Tibial artery (tissue), 4 donors: Measurements from ENCODE around the gene KCND2.

ENCODE experiments used
- DNase-seq, 2 donors: peaks; one replicate each; pipeline ENCODE4 v3.0.0-alpha.2; 2019
- H3K27ac ChIP-seq, 2 donors: fragments of 200-600 bp; sonication (generic) in 1 of 2; 1 replicate in 1 of 2; 2 replicates in 1 of 2; pipeline ENCODE4 v1.5.1; 2018 to 2019; ENCODE audit warnings: mild to moderate bottlenecking in 1 of 2
- H3K27me3 ChIP-seq, 2 donors: fragments of 200-600 bp; sonication (generic) in 1 of 2; one replicate each; pipeline versions ENCODE4 v1.5.1 to v1.6.0; 2016 to 2019
- H3K36me3 ChIP-seq, 3 donors: fragments of 200-600 bp; sonication (generic) in 2 of 3; one replicate each; pipeline ENCODE4 v1.5.1; 2016 to 2019; ENCODE audit warnings: mild to moderate bottlenecking in 2 of 3
- H3K4me1 ChIP-seq, 4 donors: fragments of 200-600 bp; sonication (generic) in 2 of 4; 1 replicate in 3 of 4; 2 replicates in 1 of 4; pipeline ENCODE4 v1.5.1; 2016 to 2019
- H3K4me3 ChIP-seq, 2 donors: fragments of 200-600 bp; sonication (generic) in 1 of 2; 1 replicate in 1 of 2; 2 replicates in 1 of 2; pipeline ENCODE4 v1.5.1; 2018 to 2019; ENCODE audit warnings: mild to moderate bottlenecking in 2 of 2
- H3K9me3 ChIP-seq, 3 donors: fragments of 200-600 bp; sonication (generic) in 1 of 3; one replicate each; pipeline ENCODE4 v1.5.1; 2016 to 2019
- intact Hi-C: fragments of 100-400 bp; cut with DNase I; formaldehyde crosslinking; loops from one replicate; pipeline ENCODE4 v1.15.0; 2023; ENCODE audit warnings: low total_unique reads
- TF ChIP-seq, protein P1 (sequence below), 2 experiments: fragments of 200-600 bp in 1 of 2; fragments of 450-650 bp in 1 of 2; IDR thresholded peaks; one replicate each; pipeline ENCODE4 v1.5.1; 2017 to 2019; ENCODE audit warnings: antibody characterized with exemption in 2 of 2, mild to moderate bottlenecking in 1 of 2, moderate library complexity in 1 of 2

The KCND2 gene

DNA sequence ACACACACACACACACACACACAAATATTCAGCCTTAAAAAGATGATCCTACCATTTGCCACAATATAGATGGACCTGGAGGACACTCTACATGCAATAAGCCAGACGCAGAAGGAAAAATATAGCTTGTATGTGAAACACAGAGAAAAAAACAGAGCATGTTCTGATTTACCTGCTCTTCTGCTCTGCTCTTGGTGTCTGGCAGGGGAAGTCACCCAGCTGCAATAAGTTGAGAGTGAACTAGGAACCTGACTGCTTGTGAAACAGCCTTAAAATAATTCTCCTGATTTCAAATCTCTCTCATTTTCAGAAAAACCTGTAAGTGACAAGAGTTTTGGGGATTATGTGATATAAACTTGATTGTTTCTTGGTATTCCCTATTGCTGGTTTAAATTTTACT lies 31.0 kb upstream of the KCND2 start:
- H3K4me1 ChIP-seq, result no peaks in the 10 kb centered on the region
- no peak overlapping the region for H3K4me3 ChIP-seq
- no peaks in the 10 kb centered on the region for H3K27me3 ChIP-seq
- intact Hi-C loops, result no loop called here
- no peaks in the 10 kb centered on the region for H3K36me3 ChIP-seq
- DNase-seq, result no peak
- no peak overlapping the region for H3K27ac ChIP-seq
- no peaks in the 10 kb centered on the region for H3K9me3 ChIP-seq
- TF ChIP-seq, protein P1, sequence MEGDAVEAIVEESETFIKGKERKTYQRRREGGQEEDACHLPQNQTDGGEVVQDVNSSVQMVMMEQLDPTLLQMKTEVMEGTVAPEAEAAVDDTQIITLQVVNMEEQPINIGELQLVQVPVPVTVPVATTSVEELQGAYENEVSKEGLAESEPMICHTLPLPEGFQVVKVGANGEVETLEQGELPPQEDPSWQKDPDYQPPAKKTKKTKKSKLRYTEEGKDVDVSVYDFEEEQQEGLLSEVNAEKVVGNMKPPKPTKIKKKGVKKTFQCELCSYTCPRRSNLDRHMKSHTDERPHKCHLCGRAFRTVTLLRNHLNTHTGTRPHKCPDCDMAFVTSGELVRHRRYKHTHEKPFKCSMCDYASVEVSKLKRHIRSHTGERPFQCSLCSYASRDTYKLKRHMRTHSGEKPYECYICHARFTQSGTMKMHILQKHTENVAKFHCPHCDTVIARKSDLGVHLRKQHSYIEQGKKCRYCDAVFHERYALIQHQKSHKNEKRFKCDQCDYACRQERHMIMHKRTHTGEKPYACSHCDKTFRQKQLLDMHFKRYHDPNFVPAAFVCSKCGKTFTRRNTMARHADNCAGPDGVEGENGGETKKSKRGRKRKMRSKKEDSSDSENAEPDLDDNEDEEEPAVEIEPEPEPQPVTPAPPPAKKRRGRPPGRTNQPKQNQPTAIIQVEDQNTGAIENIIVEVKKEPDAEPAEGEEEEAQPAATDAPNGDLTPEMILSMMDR (IDR thresholded peaks at IDR 0.05), result no peak

DNA sequence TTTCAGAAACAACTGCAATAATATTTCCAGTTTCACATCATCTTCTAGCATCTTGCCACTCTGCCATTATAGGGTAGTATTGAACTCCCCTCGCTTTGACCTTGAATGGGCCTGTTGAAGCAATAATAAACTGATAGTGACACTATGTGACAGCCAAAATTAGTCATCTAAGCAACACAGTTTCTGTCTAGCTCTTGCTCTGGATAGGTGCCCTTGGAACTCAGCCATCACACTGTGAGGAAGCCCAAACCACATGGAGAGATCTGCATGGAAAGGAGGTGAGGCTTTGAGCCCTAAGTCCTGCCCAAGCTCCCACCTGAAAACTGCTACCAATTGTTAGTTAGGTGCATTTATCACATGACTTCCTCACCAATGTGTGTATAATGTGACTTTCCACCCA lies 18.1 kb upstream of the KCND2 start:
- no peak overlapping the region for H3K4me3 ChIP-seq
- intact Hi-C loops, result no loop called here
- no peaks in the 10 kb centered on the region for H3K4me1 ChIP-seq
- DNase-seq, result no peak
- no peaks in the 10 kb centered on the region for H3K36me3 ChIP-seq
- H3K27me3 ChIP-seq, result no peaks in the 10 kb centered on the region
- no peak overlapping the region for H3K27ac ChIP-seq
- no peaks in the 10 kb centered on the region for H3K9me3 ChIP-seq
- TF ChIP-seq, protein P1 (IDR thresholded peaks at IDR 0.05), result no peak

DNA sequence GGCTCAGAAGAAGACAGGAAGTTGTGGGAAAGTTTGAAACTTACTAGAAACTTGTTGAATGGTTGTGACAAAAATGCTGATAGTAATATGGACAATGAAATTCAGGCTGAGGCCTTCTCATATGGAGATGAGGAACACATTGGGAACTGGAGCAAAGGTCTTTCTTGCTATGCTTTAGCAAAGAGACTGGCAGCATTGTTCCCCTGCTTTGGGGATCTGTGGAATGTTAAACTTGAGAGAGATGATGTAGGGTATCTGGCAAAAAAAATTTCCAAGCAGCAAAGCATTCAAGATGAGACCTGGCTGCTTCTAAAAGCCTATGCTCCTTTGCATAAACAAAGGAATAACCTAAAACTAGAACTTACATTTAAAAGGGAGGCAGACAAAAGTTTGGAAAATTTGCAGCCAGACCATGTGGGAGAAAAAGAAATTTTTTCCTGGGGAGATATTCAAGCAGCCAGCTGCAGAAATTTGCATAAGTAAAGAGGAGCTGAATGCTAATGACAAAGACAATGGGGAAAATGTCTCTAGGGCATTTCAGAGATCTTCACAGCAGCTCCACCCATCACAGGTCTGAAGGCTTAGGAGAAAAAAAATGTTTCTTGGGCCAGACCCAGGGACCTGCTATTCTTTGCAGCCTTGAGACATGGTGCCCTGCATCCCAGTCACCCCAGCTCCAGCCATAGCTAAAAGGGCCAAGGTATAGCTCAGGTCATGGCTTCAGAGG lies 16.5 kb upstream of the KCND2 start:
- Histone ChIP-seq H3K27ac (no peak overlapping the region), H3K9me3 (no peaks in the 10 kb centered on the region), H3K4me3 (no peak overlapping the region), H3K27me3 (no peaks in the 10 kb centered on the region), H3K4me1 (no peaks in the 10 kb centered on the region), H3K36me3 (no peaks in the 10 kb centered on the region)
- intact Hi-C loops, result no loop called here
- no peak for DNase-seq
- TF ChIP-seq, protein P1 (IDR thresholded peaks at IDR 0.05), result no peak

DNA sequence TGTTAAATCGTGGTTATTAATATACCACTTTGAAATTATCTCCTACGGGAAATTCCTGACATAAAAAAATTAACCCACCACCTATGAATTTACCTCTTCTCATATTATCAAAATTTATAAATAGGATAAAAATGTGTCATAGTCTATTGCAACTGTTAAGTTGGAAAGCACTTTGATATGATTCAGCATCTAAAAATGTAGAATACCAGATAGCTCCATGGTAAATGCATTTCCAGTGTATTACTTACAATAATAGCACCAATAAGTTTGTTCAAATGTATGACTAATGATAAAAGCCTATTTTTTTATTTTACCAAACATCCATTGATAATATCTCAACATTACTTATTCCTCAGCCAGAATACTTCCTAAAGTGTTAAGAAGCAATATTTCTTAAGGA lies 13.6 kb upstream of the KCND2 start:
- Histone ChIP-seq H3K9me3 (no peaks in the 10 kb centered on the region), H3K4me1 (no peaks in the 10 kb centered on the region), H3K27ac (no peak overlapping the region), H3K36me3 (no peaks in the 10 kb centered on the region), H3K4me3 (no peak overlapping the region), H3K27me3 (no peaks in the 10 kb centered on the region)
- intact Hi-C loops, result no loop called here
- TF ChIP-seq, protein P1 (IDR thresholded peaks at IDR 0.05), result no peak
- DNase-seq, result no peak

DNA sequence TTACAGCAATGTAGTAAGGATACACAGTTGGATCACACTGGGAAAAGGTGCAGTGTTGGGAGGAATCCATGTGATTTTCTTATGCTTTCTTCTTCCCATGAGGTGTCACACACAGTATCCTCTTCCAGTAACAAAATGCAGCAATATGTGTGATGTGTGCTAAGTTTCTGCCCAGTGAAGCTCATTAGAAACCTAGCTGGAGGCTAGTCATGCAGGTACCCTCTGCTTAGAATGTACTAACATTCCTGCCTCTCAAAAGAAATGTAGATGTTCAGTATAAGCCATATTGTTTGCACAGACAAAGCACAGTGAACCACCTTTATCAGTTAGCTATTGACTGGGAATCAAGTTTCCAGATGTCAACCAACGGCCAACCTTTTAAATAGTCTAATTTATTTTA lies 12.9 kb upstream of the KCND2 start:
- TF ChIP-seq, protein P1 (IDR thresholded peaks at IDR 0.05), result no peak
- H3K4me1 ChIP-seq, result no peaks in the 10 kb centered on the region
- H3K9me3 ChIP-seq, result no peaks in the 10 kb centered on the region
- H3K36me3 ChIP-seq, result no peaks in the 10 kb centered on the region
- H3K4me3 ChIP-seq, result no peak overlapping the region
- intact Hi-C loops, result no loop called here
- no peak for DNase-seq
- H3K27ac ChIP-seq, result no peak overlapping the region
- H3K27me3 ChIP-seq, result no peaks in the 10 kb centered on the region
